GM19324 (cell line): ENCODE measurements around the gene DCST1.
A peak's percentile ranks its signal among the peaks of the same experiment; 100 is the strongest.

Experiments
- ATAC-seq: cut with Tn5 transposase; IDR thresholded peaks from one replicate; pipeline ENCODE4 v1.9.1; 2021; ENCODE audit warnings: mild to moderate bottlenecking, moderate library complexity; ENCODE audit not compliant: unreplicated experiment, low FRiP score

The DCST1 gene

DNA sequence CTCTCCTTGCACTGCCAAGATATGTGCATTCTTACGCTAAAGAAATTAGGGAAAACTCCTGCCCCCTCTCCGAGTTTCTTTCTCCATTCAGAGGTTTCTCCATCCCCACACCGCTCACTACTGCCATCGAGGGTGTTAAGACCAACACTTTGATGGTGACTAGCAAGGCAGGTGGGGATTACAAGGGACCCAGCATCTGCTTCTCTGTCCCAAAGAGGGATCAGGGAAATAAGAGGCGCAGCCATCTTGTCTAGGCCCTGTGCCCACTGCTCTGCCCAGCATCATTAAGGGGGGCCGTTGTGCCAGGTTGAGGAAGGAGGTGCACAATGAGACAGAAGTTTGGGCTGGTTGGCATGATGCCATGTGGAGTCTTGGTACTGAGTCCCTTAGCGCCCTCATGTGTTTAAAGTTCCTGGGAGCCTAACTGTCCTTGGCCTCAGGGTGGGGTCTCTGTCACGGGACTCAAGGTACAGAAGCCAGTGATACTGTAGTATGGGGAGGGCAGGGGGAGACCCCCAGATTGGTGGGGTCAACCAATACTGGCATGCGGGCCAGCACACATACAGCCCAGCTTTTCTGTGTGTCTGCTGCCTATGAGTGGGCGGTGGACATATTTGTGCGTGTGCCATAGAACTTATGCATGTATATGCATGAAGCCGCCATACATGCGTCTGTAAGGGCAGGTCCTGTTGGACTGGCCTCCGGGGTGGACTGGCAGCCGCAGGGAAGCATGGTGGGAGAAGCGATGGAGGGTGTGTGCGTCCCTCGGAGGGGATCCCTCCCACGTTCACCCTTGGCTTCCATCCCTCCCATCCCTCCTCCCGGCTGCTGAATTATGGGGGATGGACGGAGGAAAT, 50.5 kb downstream of the DCST1 start:
- peak; percentile 1 for ATAC-seq

- peak; percentile 79 for ATAC-seq
Observed at GRCh38 chr1:155084722-155085503, 51.3 kb downstream of the DCST1 start.

- no peak for ATAC-seq
Observed at GRCh38 chr1:155085504-155086127, 52.0 kb downstream of the DCST1 start.

DNA sequence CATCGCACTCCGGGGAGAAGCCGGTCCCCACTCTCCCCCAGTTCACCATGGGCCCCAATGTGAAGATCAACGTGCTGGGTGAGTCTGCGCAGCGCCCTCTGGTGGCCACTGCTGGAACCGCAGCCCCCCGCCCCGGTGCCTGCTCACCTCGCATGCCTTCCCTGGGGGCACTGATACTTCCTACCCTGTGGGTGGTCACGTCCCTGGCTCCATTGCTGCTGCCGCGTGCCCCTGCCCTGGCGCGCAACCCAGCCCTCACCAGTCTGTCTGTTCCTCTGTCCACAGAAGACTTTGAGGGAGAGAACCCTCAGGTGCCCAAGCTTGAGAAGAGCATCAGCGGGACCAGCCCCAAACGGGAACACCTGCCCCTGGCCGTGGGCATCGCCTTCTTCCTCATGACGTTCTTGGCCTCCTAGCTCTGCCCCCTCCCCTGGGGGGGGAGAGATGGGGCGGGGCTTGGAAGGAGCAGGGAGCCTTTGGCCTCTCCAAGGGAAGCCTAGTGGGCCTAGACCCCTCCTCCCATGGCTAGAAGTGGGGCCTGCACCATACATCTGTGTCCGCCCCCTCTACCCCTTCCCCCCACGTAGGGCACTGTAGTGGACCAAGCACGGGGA, 52.6 kb downstream of the DCST1 start:
- ATAC-seq, result no peak

DNA sequence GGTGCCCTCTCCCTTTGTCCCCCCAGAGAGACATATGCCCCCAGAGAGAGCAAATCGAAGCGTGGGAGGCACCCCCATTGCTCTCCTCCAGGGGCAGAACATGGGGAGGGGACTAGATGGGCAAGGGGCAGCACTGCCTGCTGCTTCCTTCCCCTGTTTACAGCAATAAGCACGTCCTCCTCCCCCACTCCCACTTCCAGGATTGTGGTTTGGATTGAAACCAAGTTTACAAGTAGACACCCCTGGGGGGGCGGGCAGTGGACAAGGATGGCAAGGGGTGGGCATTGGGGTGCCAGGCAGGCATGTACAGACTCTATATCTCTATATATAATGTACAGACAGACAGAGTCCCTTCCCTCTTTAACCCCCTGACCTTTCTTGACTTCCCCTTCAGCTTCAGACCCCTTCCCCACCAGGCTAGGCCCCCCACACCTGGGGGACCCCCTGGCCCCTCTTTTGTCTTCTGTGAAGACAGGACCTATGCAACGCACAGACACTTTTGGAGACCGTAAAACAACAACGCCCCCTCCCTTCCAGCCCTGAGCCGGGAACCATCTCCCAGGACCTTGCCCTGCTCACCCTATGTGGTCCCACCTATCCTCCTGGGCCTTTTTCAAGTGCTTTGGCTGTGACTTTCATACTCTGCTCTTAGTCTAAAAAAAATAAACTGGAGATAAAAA, 53.4 kb downstream of the DCST1 start:
- no peak for ATAC-seq

- ATAC-seq, result no peak
Observed at GRCh38 chr1:155091071-155092051, 57.7 kb downstream of the DCST1 start.

GRCh38 chr1:155092131-155092530, 58.5 kb downstream of the DCST1 start:
- no peak for ATAC-seq

DNA sequence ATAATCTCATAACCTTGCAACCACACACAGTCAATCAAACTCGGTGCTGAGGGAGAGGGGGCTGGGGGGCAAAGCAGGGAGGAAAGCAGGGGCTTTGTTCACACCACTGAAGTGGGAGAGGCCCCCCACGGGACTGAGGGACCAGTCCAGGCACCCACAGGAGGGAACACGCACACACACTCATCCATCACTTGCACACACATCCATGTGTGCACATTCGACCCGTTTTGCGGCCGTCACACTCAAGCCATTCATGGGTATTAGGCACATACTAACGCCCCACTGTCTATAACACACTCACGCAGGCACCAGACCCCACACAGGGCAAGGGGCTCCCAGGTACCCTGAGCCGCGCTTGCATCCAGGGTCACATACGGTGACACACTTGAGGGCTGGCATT, 59.0 kb downstream of the DCST1 start:
- no peak for ATAC-seq

DNA sequence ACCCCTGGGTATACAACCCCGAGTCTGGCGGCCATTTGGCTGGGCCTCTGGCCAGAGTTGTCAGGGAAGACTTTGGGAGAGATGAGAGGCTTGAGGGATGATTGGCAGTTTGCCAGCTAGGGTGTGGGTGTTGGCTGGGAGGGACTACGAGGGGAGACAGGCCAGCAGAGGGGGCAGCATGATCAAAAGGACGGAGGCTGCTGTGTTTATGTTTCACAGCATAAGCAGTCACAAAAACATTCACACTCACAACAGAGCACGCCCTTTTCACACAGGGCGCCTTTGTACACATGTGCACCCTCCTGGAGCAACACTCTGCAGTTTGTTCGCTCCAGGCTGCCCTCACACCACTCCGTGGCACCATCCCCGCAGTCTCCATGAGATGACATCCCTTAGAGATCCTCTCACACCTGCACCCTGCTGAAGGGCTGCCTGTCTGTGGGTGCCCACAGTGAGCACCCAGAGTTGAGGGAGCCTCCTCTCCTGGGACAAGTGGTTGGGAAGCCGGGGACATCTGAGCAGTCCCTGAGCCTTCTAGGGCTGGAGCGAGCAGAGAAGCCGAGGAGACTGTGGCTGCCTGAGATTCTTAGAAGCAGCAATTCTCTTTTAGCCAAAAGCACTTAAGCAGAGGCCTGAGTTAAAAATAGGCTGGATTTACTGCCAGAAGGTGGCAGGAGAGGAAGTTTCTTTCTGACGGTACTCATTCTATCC, 60.4 kb downstream of the DCST1 start:
- ATAC-seq, result no peak

- no peak for ATAC-seq
Observed at GRCh38 chr1:155094622-155094948, 61.0 kb downstream of the DCST1 start.

DNA sequence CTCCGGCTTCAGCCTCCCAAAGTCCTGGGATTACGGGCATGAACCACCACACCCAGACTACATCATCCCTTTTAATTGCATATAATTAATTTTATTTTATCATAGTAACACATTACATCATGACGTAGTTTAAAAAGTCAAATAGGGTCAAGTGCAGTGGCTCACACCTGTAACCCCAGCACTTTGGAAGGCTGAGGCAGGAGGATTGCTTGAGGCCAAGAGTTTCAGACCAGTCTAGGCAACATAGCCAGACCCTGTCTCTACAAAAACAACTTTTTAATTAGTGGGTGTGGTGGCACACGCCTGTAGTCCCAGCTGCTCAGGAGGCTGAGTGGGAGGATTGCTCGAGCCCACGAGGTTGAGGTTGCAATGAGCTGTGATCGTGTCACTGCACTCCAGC, 65.7 kb downstream of the DCST1 start:
- ATAC-seq, result no peak
